ENCODE results near the gene MBLAC1. TPM values are rescaled to one million over a fixed set of nuclear protein-coding genes. Genes with fewer than 3 reads are reported as not detected.

The MBLAC1 gene
- total RNA-seq (2022; extraction: Qiagen RNA extraction) = 2.5 to 3.5 TPM (median 3.1 TPM) in 5 replicates

GRCh38 chr7:100126931-100127865 is at the start of gene MBLAC1:
TSS of gene MBLAC1 (plus strand) at chr7:100126967. CDS start at chr7:100127396, 429 bp downstream.

GRCh38 chr7:100081535-100082102 is 45.1 kb upstream of the MBLAC1 start, which contains the start of gene ZNF3:
TSS of gene ZNF3 (minus strand) at chr7:100081723. CDS start at chr7:100077357, 4,366 bp downstream.

DNA sequence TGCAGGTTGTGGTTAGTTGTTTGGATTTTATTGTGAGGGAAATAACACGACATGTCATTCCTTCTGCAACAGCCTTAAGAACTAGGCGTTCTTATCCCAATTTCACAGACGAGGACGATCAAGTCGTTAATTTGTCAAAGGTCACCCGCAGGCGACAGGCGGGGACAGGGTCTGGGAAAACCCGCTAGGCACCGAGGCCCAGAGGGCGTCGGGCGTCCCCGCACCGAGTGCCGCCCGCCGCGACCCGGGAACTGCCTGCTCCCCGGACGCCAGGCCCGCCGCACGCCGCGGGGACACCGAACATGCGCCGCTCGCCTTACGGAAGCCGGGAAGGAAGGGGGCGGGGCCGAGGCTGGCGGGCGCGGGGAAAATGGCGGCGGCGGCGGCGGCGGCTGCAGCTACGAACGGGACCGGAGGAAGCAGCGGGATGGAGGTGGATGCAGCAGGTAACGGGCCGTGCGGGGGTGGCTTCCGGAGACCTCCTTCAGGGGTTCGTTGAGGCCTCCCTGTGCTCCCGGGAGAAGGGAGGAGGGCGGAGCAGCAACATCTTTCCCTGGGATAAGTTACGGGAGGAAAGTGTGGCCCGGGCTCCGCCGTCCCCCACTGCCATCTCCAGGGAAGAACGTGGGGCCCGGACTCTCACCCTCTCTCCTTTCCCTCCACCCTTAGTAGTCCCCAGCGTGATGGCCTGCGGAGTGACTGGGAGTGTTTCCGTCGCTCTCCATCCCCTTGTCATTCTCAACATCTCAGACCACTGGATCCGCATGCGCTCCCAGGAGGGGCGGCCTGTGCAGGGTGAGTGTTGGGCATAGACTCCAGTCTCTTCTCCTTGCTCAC is 37.9 kb upstream of the MBLAC1 start, which contains the start of gene COPS6:
COPS6 (plus strand) TSS at position 349 of the 837 bp plus-strand sequence; CDS start at position 371, 22 bp downstream.

GRCh38 chr7:100101016-100101862 is 25.5 kb upstream of the MBLAC1 start, which contains the start of the genes AP4M1 and MCM7:
TSS of gene AP4M1 (plus strand) at chr7:100101643. CDS start at chr7:100101715, 72 bp downstream.
TSS of gene MCM7 (minus strand) at chr7:100101397. CDS start at chr7:100101294, 103 bp downstream.

GRCh38 chr7:100119072-100119969 is 7.4 kb upstream of the MBLAC1 start, which contains the start of the genes CNPY4 and TAF6:
TSS of gene CNPY4 (plus strand) at chr7:100119634. CDS start at chr7:100119745, 111 bp downstream.
TSS of gene TAF6 (minus strand) at chr7:100119358. CDS start at chr7:100114209, 5,149 bp downstream.

GRCh38 chr7:100148559-100149328 is 22.0 kb downstream of the MBLAC1 start, which contains the start of gene LAMTOR4:
TSS of gene LAMTOR4 (plus strand) at chr7:100148918. CDS start at chr7:100148973, 55 bp downstream.

GRCh38 chr7:100158229-100159098 is 31.7 kb downstream of the MBLAC1 start, which contains the start of gene TRAPPC14:
TSS of gene TRAPPC14 (minus strand) at chr7:100158723. CDS start at chr7:100158499, 224 bp downstream.

DNA sequence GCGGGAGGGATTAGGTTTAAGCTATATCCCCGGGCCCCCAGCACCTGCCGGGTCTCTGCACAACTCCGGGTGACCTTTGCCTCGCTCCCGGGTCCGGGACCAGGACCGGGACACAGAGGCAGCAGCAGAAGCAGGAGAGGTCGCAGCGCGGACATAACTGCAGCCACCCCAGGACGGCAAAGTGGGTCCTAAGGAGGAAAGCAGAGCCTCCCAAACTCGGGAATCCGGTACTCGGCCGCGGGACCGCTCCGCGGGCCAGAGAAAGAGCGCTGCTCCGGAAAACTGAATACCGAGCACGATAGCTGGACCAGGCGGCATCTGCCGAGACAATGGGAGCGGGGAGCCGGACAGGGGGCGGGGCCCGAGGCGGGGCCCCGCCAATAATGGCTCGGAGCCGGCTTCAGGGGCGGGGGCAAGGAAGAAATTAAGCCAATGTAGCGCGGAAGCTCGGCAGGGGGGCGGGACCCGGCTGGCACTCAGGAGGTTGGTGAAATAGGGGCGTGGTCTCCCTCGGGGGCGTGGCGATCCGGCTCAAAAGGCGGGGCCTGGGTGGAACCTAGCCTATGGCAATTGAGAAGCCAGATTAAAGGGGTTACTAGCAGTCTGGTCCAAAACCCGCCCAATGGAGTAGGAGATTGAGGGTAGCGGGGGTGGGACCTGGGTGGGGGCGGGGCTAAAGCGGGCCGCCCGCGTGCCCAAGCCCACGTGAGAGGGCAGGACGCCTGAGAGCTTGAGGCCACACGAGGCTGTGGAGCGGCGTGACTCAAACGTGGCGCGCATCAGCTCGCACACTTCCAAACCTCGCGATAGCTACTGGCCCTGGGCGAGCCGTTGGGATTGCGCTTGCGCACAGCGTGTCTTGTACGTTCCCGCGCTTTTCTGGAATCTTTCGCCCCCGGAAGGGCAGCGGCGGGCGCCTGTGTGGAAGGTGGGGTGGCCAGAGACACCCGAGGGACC is 50.6 kb downstream of the MBLAC1 start, which contains the start of the genes GPC2 and STAG3:
GPC2 (minus strand) TSS at position 337 of the 957 bp plus-strand sequence; CDS start at position 155, 182 bp downstream.
STAG3 (plus strand) TSS at position 874 of the 957 bp plus-strand sequence. CDS start 2,639 bp downstream, outside the sequence.

Other genes with a start within 250 kb of the MBLAC1 start
- gene OR2AE1, start 249.9 kb upstream of the MBLAC1 start, total RNA-seq (2022; extraction: Qiagen RNA extraction) = not detected in 5 replicates
- gene TRIM4, start 207.4 kb upstream of the MBLAC1 start, total RNA-seq (2022; extraction: Qiagen RNA extraction) = 24.6 to 27.9 TPM (median 25.0 TPM) in 5 replicates
- gene GJC3, start 197.3 kb upstream of the MBLAC1 start, total RNA-seq (2022; extraction: Qiagen RNA extraction) = 0.12 to 0.21 TPM (median 0.12 TPM) in 3 of 5 replicates, not detected in the others
- gene AZGP1, start 150.9 kb upstream of the MBLAC1 start, total RNA-seq (2022; extraction: Qiagen RNA extraction) = 0.13 TPM in 1 of 5 replicates, not detected in the others
- gene ZKSCAN1, start 111.4 kb upstream of the MBLAC1 start, total RNA-seq (2022; extraction: Qiagen RNA extraction) = 6.4 to 9.7 TPM (median 9.0 TPM) in 5 replicates
- gene ZSCAN21, start 77.2 kb upstream of the MBLAC1 start, total RNA-seq (2022; extraction: Qiagen RNA extraction) = 9.7 to 12.3 TPM (median 10.5 TPM) in 5 replicates
- gene ZNF3, start 45.2 kb upstream of the MBLAC1 start, total RNA-seq (2022; extraction: Qiagen RNA extraction) = 19.3 to 20.9 TPM (median 20.5 TPM) in 5 replicates
- 157 to 189 TPM (median 174 TPM) in 5 replicates for gene COPS6, start 38.0 kb upstream of the MBLAC1 start, total RNA-seq (2022; extraction: Qiagen RNA extraction)
- 223 to 248 TPM (median 243 TPM) in 5 replicates for gene MCM7, start 25.6 kb upstream of the MBLAC1 start, total RNA-seq (2022; extraction: Qiagen RNA extraction)
- 13.0 to 16.0 TPM (median 14.8 TPM) in 5 replicates for gene AP4M1, start 25.3 kb upstream of the MBLAC1 start, total RNA-seq (2022; extraction: Qiagen RNA extraction)
- gene TAF6, start 7.6 kb upstream of the MBLAC1 start, total RNA-seq (2022; extraction: Qiagen RNA extraction) = 56.8 to 66.8 TPM (median 63.6 TPM) in 5 replicates
- 8.9 to 11.2 TPM (median 11.0 TPM) in 5 replicates for gene CNPY4, start 7.3 kb upstream of the MBLAC1 start, total RNA-seq (2022; extraction: Qiagen RNA extraction)
- 153 to 203 TPM (median 178 TPM) in 5 replicates for gene LAMTOR4, start 22.0 kb downstream of the MBLAC1 start, total RNA-seq (2022; extraction: Qiagen RNA extraction)
- 9.6 to 15.0 TPM (median 13.6 TPM) in 5 replicates for gene TRAPPC14, start 31.8 kb downstream of the MBLAC1 start, total RNA-seq (2022; extraction: Qiagen RNA extraction)
- 0.12 to 0.23 TPM (median 0.16 TPM) in 4 of 5 replicates, not detected in the other for gene GAL3ST4, start 41.6 kb downstream of the MBLAC1 start, total RNA-seq (2022; extraction: Qiagen RNA extraction)
- gene GPC2, start 50.4 kb downstream of the MBLAC1 start, total RNA-seq (2022; extraction: Qiagen RNA extraction) = 0.62 to 1.5 TPM (median 1.0 TPM) in 5 replicates
- gene STAG3, start 51.0 kb downstream of the MBLAC1 start, total RNA-seq (2022; extraction: Qiagen RNA extraction) = 0.06 to 0.41 TPM (median 0.23 TPM) in 5 replicates
- not detected in 5 replicates for gene PVRIG, start 93.0 kb downstream of the MBLAC1 start, total RNA-seq (2022; extraction: Qiagen RNA extraction)
- gene SPDYE3, start 180.7 kb downstream of the MBLAC1 start, total RNA-seq (2022; extraction: Qiagen RNA extraction) = not detected in 5 replicates
- gene PILRB, start 231.2 kb downstream of the MBLAC1 start, total RNA-seq (2022; extraction: Qiagen RNA extraction) = 21.1 to 37.1 TPM (median 26.3 TPM) in 5 replicates
- 4.1 to 6.3 TPM (median 4.4 TPM) in 5 replicates for gene PILRA, start 246.5 kb downstream of the MBLAC1 start, total RNA-seq (2022; extraction: Qiagen RNA extraction)

All from A549 treated with Mapracorat at 1 μM for 4 hours (cell line).